ENCODE measurements around the gene ZNRF1. TPM values are rescaled to one million over a fixed set of nuclear protein-coding genes. Genes with fewer than 3 reads are reported as not detected.

The ZNRF1 gene
- total and polyA plus RNA-seq, 2 of the 8 experiments (the other 6 are each of a cell fraction or from before 2014, with no cell fraction given), result 33.5 to 52.9 TPM

DNA sequence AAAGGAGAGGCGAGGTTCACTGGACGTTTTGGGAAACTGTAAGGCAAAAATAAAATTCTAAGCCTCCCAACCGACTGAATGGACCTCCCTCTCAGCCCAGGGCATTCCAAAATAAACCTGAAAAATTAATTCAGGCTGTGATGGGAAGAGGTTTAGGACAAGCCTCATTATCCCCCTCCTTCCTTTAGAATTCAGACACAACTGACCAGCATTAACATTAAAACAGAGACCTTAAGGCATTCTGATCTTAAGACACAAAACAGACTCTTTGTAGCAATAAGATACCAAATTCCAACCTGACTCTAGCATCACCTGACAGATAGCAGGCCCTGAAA is 118.1 kb downstream of the ZNRF1 start:
- Histone ChIP-seq H2BK20ac (ENCODE audit: low read length) (no peak overlapping the region; the same call in 1 of the 2 replicates), H2AK5ac (ENCODE audit: low read depth, low read length) (no peak overlapping the region), H3K79me2 (ENCODE audit: control insufficient read depth in 1 of 2, insufficient read depth in 2 of 2, low read length in 2 of 2) (no peaks in the 10 kb centered on the region; a peak in 1 of 4 replicates), H2BK5ac (ENCODE audit: low read depth, low read length) (peak overlapping the region; percentile 41), H2BK15ac (ENCODE audit: low read length) (no peak overlapping the region), H3K23ac (ENCODE audit: insufficient read length) (no peak overlapping the region), H3K4ac (replicated peaks; ENCODE audit: insufficient read length, low read depth, low read length) (no peak overlapping the region), H3K4me1 (replicated peaks in 1 of 4; ENCODE audit: control insufficient read depth in 3 of 4, insufficient read depth in 4 of 4, low read length in 3 of 4) (peaks cover 5 to 32% (median 24%) of the 10 kb centered on the region in 4 experiments), H3K4me3 (ENCODE audit: extremely low read depth in 1 of 4, insufficient read depth in 2 of 4, low read depth in 3 of 4, low read length in 4 of 4) (peak overlapping the region in 3 of 4 experiments; percentile 29 to 54 (median 30); a peak in 6 of 8 replicates), H3K27ac (ENCODE audit: low read depth, low read length) (peak overlapping the region; percentile 44; the same call in 1 of the 2 replicates), H4K5ac (ENCODE audit: insufficient read length, low read depth, low read length) (peak overlapping the region; percentile 60), H3K56ac (replicated peaks; ENCODE audit: insufficient read length, low read depth, low read length) (no peak overlapping the region), H3K4me2 (ENCODE audit: insufficient read depth in 1 of 2, low read depth in 2 of 2, low read length in 2 of 2) (peak overlapping the region; percentile 43 to 55), H2BK12ac (ENCODE audit: low read depth, low read length) (no peak overlapping the region), H3K14ac (ENCODE audit: insufficient read length) (no peak overlapping the region), H3K9ac (replicated peaks in 1 of 4; ENCODE audit: extremely low read depth in 1 of 4, low read depth in 3 of 4, low read length in 3 of 4) (peak overlapping the region in 1 of 4 experiments; percentile 6; a peak in 1 of 7 replicates), H3K79me1 (ENCODE audit: low read depth, low read length) (peaks cover 3% of the 10 kb centered on the region; the same call in 1 of the 2 replicates), H4K20me1 (replicated peaks in 1 of 2; ENCODE audit: control insufficient read depth in 1 of 2, insufficient read depth in 2 of 2, low read length in 2 of 2) (no peaks in the 10 kb centered on the region), H4K8ac (ENCODE audit: extremely low read depth, insufficient read depth, low read length) (no peak overlapping the region), H3K18ac (ENCODE audit: extremely low read depth, low read length) (peak overlapping the region; percentile 96; the same call in 1 of the 2 replicates), H4K91ac (replicated peaks; ENCODE audit: insufficient read length, low read length) (peak overlapping the region; percentile 77), H2AFZ (ENCODE audit: low read length) (no peak overlapping the region), H3K27me3 (replicated peaks in 1 of 4; ENCODE audit: control insufficient read depth in 3 of 4, extremely low read depth in 1 of 4, insufficient read depth in 3 of 4, low read length in 3 of 4) (no peaks in the 10 kb centered on the region), H3K9me3 (ENCODE audit: insufficient read depth in 2 of 2, low read depth in 1 of 2, low read length in 1 of 2) (no peaks in the 10 kb centered on the region), H3K36me3 (ENCODE audit: control insufficient read depth in 2 of 4, insufficient read depth in 4 of 4, low read length in 3 of 4) (peaks cover 0 to 16% (median 3%) of the 10 kb centered on the region in 4 experiments; a peak in 2 of 8 replicates), H2BK120ac (replicated peaks; ENCODE audit: low read depth, low read length) (peak overlapping the region; percentile 40), H3K23me2 (ENCODE audit: low read depth, low read length) (no peaks in the 10 kb centered on the region)
- TF ChIP-seq PHF8 (conservative IDR thresholded peaks at IDR 0.05; ENCODE audit: low read depth, low read length) (0 out of 2 replicates have a peak, but pooled peaks have one; percentile 5), YY1 (IDR thresholded peaks at IDR 0.05; ENCODE audit: low read depth, low read length) (no peak)
- ChIA-PET POLR2A (ENCODE audit: partially characterized antibody) (interaction anchor here (0.7 to 2.3 kb wide), 5 partner anchors 11 to 132 kb away, joined by 5 to 8 read pairs (median 6); partner anchors contain the start of gene WDR59), CTCF (ENCODE audit: partially characterized antibody) (interaction anchor here (0.7 to 16.3 kb wide), 7 partner anchors 14 to 596 kb away, joined by 3 to 171 read pairs (median 4); partner anchors contain the start of gene ZNRF1)
- FAIRE-seq (no peak), DNase-seq (ENCODE audit: low read depth in 1 of 2, low spot score in 2 of 2) (no peak)
- 46% methylated on average over 3 of the region's 3 CpGs; no CpG with 5 or more reads in 1 of the 2 experiments for WGBS, 2 experiments (ENCODE audit: extremely low coverage in 1 of 2, insufficient coverage in 1 of 2, insufficient read length in 1 of 2, insufficient replicate concordance in 2 of 2, low coverage in 1 of 2, low lambda C conversion rate in 2 of 2, missing lambda C conversion rate in 1 of 2)

All from H1 (cell line).